ENCODE measurements around the gene PPP1R17.

Gene PPP1R17

DNA sequence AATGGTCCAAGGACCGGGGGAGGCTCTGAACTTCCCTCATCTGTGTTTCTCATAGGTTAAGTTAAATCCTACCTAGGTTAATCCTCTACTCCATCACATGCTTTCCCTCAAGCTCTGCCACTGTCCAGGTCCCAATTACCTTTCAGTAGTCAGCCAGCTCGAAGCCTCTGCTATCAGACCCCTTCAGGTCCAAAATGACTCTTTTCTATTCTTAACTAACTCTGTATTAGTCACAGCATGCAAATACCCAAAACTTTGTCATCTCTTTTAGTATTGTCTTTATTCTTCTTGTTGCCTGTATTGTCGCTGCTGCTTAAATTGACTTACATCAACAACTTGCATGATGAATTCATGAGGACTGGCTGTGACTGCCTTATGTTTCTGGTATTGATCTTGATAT lies 15.3 kb downstream of the PPP1R17 start:
- FAIRE-seq = no peak

GRCh38 chr7:31705377-31705776 lies 18.4 kb downstream of the PPP1R17 start:
- FAIRE-seq = no peak

GRCh38 chr7:31707089-31707488 lies 20.1 kb downstream of the PPP1R17 start:
- no peak for FAIRE-seq

DNA sequence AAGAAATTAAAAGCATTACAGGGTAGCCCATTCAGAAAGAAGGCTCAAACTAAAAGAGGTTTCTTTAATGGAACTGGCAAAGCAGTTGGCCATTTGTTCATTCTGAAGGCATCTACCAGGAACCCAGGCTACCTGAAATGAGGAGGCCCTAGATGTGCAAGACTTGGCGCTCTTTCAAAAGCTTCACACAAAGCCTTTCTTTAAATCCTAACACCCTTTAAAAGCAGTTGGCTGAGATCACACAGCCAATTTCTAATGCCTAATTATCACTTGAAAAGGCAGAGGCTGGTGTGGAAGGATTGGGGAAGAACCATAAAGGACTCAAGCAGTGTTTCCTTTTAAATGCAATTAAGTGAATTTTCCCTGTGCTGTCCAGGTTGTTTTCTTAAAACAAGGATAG lies 23.2 kb downstream of the PPP1R17 start:
- FAIRE-seq = no peak

- FAIRE-seq = no peak
Observed at GRCh38 chr7:31716355-31716754, 29.3 kb downstream of the PPP1R17 start.

GRCh38 chr7:31720366-31720765 lies 33.4 kb downstream of the PPP1R17 start:
- FAIRE-seq = no peak

- FAIRE-seq = no peak
Observed at GRCh38 chr7:31724696-31725095, 37.7 kb downstream of the PPP1R17 start.

DNA sequence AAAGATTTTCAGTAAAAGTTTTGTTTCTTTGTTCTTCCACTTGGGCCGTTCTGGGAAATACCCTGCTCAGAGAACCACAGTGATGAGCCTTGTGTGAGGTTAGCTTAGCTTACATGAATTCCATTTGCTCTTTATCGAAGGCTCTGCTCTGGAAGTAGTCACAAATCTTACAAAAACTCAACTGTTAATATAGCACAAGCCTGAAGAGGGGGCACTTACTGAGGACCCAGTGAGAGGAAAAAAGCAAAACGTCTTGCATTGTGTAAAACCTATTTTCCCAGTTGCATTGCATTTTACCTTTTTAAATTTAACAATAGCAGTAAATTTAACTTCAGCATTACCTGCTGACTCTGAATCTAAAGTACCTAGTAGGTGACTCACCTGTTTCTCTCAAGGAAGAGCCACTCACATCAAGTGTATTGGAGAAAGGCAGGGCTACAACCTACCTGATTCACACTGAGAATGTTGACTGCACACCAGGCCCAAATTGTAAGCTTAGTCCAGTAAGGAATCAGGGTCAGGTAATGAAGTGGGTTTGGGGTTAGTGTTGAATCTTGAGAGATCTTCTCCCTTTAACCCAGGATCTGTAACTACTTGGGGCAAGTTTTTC lies 42.3 kb downstream of the PPP1R17 start:
- FAIRE-seq = no peak

DNA sequence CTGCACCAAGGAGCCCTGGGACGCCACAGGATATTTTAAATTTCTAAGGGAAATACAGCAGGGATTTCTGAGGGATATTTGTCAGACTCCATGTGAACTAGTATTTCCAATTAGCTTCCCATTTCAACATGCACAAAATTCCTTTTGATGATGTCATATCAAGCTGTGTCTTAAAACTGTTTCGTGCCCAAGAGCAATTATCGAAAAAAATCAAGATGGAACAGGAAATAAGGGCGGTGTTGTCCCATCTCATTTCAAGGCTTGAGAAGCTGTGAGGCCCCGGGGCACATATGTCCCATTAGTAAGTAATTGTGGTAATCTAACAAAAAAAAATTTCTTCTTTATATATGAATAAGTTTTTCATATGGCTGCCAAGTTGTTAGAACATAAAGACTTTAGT lies 47.4 kb downstream of the PPP1R17 start:
- FAIRE-seq = no peak

DNA sequence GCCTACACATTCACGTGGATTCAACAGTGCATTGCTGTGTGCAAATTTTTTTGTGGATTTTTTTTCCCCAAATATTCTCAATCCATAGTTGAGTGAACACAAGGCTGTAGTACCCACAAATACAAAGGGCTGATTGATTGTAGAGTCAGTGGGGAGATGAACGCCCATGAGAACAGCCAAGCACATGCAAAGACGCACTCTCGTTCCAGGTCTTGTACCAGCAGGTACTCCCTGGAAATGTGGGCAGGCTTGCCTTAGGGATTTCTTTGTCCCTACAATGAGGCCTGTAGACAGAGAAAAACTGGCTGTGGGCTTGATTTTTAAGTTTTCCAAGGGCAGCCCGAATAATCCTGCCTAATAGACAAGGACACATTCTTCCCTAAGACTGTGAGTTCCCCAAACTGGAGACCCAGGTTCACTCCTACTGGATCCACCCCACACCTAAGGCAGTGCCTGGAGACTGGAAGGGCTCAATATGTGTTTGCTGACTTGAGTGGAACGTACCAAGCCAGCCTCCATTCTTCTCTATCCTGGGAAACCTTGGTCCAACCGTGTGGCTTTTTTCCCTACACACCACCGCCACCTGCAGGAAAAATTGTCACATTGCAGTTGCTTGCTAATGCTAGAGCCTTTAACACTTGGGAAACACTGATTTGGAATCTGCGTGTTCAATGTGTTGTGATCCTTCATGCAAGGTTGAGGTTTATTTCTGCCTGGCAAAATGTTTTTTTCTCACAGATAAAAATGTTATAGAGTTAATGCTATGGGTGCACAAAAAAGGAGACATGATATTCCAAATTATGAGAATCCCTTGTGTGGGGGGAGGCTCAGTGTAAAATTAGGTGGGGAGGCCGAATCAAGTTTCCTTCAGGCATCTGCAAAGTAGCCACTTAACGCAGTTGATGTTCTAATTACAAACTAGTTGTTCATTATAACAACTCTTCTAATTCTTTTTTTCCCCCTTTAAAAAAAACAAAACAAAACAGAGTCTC lies 49.3 kb downstream of the PPP1R17 start:
- FAIRE-seq = peak; percentile 41

- no peak for FAIRE-seq
Observed at GRCh38 chr7:31741852-31742251, 54.8 kb downstream of the PPP1R17 start.

DNA sequence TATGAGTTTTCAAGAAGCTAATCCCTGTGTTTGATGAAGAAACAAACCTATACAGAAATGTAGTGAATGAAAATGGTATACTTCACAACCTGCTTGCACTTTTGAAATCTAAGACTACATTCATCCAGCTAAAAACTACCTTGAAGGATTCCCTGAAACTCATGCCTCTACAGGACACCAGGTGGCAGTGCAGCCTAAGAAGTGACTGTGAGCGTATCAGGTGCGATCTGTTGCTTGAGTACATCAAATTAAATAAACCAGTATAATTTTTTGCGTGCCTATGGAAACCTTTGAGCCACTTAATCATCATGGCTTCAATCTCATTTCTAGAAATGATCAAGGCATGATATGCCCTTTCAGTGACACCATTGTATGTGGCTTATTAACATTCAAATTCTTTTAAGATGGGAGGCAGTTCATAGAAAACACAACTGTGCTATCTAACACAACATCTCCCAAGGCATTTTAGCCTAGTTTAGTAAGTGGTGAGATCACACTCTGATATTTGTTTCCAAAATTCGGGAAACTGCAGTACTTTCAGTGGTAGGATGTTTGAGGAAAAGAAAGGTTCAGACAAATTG lies 57.4 kb downstream of the PPP1R17 start:
- FAIRE-seq = no peak

GRCh38 chr7:31747553-31747952 lies 60.5 kb downstream of the PPP1R17 start:
- FAIRE-seq = no peak

- FAIRE-seq = no peak
Observed at GRCh38 chr7:31748084-31748483, 61.1 kb downstream of the PPP1R17 start.

DNA sequence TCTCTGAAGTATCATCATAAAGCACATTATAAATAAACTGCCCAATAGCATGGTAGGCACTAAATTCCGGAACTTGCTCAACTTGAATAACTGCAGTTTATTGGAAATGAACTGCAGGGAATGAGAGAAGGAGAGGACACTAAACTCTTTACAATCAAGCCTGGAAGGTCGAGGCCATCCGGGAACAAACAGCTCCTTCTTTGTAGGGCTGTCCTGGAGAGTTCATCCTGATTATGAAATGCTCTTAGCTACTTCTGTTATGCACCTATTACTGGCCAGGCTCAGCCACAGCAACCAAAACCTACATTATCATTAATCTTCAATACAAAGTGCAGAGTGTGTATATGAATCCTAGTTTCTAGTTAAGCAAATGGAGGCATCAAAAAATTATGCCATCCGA lies 64.7 kb downstream of the PPP1R17 start:
- no peak for FAIRE-seq

All from TTC549 (cell line).